ENCODE results near the gene KIF5A. TPM values are rescaled to one million over a fixed set of nuclear protein-coding genes. Genes with fewer than 3 reads are reported as not detected.

The KIF5A gene
- total RNA-seq, 6 experiments from 2014 or later = 1.0 to 1.8 (median 1.2) TPM

DNA sequence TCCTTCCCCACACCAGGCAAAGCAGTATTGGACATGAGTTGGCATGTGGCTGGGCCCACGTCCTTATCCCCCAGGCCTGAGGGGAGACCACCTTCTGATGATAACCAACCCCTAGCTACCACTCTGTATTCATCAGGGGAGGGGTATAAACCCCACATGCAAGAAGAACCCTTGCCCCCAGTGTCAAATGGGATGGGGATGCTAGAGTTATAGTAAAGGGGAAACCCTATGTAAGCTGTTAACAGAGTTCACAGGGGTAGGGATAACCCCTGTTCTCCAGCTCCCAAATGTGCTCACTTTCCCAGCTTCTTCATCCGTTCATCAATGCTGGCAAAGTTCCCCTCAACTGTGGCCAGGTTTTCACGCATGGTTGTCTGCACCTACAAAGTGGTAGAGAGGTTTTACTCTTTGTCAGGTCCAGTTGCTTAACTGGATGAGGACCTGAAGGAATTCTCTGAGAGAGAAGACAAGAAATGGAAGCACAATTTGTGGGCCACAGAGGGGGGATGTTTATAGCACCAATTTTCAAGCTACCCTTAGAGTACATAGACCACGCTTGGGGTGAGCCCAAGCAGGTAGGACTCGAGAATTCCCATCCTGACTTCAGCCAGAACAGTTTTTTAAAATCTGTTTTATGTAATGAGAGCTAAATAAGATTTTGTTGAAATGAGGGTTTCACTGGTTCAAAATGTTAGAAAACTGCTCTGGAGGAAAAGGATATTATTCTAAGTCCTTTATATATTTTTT is 19.3 kb upstream of the KIF5A start:
- Mint-ChIP-seq H3K27ac (peak overlapping the region; percentile 56), H3K4me1 (ENCODE audit: low read depth) (no peaks in the 10 kb centered on the region), H3K27me3 (ENCODE audit: insufficient read depth) (peaks cover 2% of the 10 kb centered on the region; the same call in 1 of the 2 replicates), H3K4me3 (no peak overlapping the region), H3K9me3 (no peaks in the 10 kb centered on the region), H3K36me3 (ENCODE audit: low read depth) (peaks cover 35% of the 10 kb centered on the region)
- TF ChIP-seq, protein P1, sequence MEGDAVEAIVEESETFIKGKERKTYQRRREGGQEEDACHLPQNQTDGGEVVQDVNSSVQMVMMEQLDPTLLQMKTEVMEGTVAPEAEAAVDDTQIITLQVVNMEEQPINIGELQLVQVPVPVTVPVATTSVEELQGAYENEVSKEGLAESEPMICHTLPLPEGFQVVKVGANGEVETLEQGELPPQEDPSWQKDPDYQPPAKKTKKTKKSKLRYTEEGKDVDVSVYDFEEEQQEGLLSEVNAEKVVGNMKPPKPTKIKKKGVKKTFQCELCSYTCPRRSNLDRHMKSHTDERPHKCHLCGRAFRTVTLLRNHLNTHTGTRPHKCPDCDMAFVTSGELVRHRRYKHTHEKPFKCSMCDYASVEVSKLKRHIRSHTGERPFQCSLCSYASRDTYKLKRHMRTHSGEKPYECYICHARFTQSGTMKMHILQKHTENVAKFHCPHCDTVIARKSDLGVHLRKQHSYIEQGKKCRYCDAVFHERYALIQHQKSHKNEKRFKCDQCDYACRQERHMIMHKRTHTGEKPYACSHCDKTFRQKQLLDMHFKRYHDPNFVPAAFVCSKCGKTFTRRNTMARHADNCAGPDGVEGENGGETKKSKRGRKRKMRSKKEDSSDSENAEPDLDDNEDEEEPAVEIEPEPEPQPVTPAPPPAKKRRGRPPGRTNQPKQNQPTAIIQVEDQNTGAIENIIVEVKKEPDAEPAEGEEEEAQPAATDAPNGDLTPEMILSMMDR (IDR thresholded peaks at IDR 0.05) = no peak
- DNase-seq = no peak

DNA sequence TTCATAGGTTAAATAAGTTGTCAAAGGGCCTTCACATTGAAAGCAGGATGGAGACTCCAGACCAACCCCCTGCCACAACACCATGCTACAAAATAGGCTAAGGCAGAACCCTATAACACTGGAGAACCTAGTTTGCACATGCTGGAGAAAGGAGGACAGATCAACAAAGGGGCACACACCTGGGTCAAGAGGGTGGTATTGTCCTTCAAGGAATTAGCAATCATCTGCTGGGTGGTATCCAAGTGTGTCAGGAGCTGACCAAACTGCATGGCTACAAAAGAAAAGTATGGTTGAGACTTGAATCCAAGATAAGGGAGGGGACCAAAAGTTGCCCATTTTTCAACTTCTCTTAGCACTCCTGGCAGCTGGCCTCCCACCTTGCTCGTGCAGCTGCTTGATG is 18.0 kb upstream of the KIF5A start:
- H3K4me3 Mint-ChIP-seq = no peak overlapping the region
- no peaks in the 10 kb centered on the region for H3K27me3 Mint-ChIP-seq (ENCODE audit: insufficient read depth)
- H3K4me1 Mint-ChIP-seq (ENCODE audit: low read depth) = no peaks in the 10 kb centered on the region
- peaks cover 37% of the 10 kb centered on the region for H3K36me3 Mint-ChIP-seq (ENCODE audit: low read depth)
- no peak overlapping the region for H3K27ac Mint-ChIP-seq
- TF ChIP-seq, protein P1 (IDR thresholded peaks at IDR 0.05) = no peak
- no peak for DNase-seq
- H3K9me3 Mint-ChIP-seq = no peaks in the 10 kb centered on the region

DNA sequence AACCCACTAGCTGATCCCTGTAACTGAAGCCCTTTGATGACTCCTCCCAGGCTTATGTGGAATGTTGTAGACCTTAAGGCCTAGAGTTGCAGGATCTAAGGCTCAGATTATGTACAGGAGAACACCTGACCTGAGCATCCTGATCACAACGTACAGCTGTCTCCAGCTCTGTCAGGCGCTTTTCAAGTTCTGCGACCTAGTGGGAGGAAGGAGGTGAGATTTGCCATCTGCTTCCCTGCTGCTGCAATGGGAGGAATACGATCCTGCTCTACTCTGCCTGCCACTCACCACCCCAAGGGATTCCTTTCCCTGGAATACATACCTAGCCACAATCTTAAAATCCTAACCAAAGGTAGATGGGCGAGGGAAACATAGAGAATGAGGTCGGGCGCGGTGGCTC is 16.7 kb upstream of the KIF5A start:
- Mint-ChIP-seq H3K36me3 (ENCODE audit: low read depth) (peaks cover 39% of the 10 kb centered on the region), H3K4me1 (ENCODE audit: low read depth) (no peaks in the 10 kb centered on the region), H3K27ac (no peak overlapping the region), H3K27me3 (ENCODE audit: insufficient read depth) (no peaks in the 10 kb centered on the region), H3K9me3 (no peaks in the 10 kb centered on the region), H3K4me3 (no peak overlapping the region)
- no peak for DNase-seq
- TF ChIP-seq, protein P1 (IDR thresholded peaks at IDR 0.05) = no peak

DNA sequence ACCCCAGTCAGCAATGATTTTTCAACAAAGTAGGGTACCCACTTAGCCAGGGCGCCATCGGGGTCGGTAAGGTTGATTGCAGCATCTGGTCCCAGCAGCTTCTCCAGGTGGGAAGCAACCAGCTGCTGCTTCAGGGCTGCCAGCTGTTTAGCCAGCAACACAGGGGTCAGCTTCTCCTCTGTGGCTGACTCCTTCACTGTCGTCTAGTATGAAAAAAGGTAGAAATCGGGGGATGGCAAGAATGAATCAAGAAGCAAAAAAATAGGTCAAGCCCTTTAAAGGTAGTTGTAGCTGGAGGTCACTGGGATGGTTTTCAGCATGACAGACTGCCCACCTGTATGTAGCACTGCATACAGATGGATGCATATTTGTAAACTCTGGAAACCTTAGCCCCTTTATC is 15.6 kb upstream of the KIF5A start:
- Mint-ChIP-seq H3K4me1 (ENCODE audit: low read depth) (no peaks in the 10 kb centered on the region), H3K4me3 (no peak overlapping the region), H3K36me3 (ENCODE audit: low read depth) (peaks cover 48% of the 10 kb centered on the region), H3K27me3 (ENCODE audit: insufficient read depth) (no peaks in the 10 kb centered on the region), H3K27ac (no peak overlapping the region), H3K9me3 (no peaks in the 10 kb centered on the region)
- TF ChIP-seq, protein P1 (IDR thresholded peaks at IDR 0.05) = no peak
- no peak for DNase-seq

DNA sequence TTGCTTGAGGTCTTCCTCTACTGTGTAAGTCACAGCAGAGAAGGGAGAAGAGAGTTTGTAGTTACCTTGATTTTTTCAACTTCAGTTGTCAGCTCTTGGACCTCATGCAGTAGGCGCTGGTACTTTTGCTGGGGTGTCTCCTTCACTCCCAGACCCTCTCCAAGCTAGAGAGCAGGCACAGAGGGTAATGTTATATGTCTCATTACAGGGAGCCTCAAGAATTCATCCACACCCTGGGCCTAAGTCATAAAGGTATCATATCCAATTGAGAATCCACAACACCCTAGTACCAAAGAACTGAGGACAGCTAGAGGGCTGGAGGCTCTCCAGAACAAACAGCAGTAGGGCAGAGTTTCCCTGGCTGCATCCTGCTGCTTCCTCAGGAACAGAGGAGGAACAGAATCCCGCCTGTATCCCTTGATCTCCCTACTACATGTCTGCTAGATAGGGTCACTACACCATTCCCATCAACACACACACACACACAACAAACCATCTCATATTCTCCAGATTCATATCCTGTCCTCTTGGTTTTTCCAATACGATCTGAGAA is 14.8 kb upstream of the KIF5A start:
- Mint-ChIP-seq H3K27ac (peak overlapping the region; percentile 36; the same call in 1 of the 2 replicates), H3K4me3 (no peak overlapping the region), H3K36me3 (ENCODE audit: low read depth) (peaks cover 44% of the 10 kb centered on the region), H3K9me3 (no peaks in the 10 kb centered on the region), H3K27me3 (ENCODE audit: insufficient read depth) (no peaks in the 10 kb centered on the region), H3K4me1 (ENCODE audit: low read depth) (no peaks in the 10 kb centered on the region)
- TF ChIP-seq, protein P1 (IDR thresholded peaks at IDR 0.05) = no peak
- no peak for DNase-seq
